Measurements from ENCODE around the gene TRIM63.
"Not testable (repeated sequence)": the region's sequence is repeated elsewhere in the genome, so short reads cannot be mapped to it uniquely, and the experiment has no call there.

TRIM63 gene

DNA sequence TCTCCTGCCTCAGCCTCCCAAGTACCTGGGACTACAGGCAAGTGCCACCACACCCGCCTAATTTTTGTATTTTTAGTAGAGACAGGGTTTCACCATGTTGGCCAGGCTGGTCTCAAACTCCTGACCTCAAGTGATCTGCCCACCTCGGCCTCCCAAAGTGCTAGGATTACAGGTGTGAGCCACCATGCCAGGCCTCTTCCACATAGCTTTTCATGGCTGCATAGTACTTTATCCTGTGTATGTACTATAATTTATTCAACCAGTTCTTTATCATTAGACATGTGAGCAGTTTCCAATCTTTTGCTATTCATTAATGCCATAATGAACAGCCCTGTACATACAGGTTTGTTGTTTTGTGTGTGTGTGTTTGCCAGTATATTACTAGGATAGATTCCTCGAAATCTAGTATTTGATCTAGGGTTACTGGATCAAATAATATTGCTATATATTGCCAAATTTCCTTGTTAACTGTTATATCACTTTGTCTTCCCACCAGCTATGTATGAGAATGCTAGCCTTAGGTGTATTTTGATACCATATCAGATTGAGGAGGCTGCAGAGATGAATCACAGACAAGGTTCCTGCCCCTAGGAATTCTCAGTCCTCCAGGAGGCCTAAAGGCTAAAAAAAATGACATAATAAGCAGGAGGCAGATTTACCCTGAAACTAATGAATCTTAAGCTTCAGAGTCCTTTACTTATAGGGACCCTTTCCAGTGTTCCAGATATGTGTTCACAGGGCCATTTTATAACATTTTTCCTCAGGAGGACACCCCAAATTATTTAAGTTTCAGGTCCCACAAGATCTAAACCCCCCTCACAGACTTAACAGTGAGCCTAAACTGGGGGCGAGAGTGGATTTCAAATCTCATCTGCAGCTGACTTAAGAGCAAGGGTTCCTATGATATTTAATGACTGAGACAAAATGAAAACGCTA is 42.1 kb upstream of the TRIM63 start:
- no peak overlapping the region for H3K4me3 ChIP-seq (ENCODE audit: low read depth, low read length)
- no peak for DNase-seq (ENCODE audit: low read depth)
- TF ChIP-seq POLR2A (IDR thresholded peaks at IDR 0.05; ENCODE audit: extremely low read depth, insufficient read length) (no peak), MYC (IDR thresholded peaks at IDR 0.05; ENCODE audit: low read depth, low read length) (no peak)
- TF ChIP-seq, protein P1, sequence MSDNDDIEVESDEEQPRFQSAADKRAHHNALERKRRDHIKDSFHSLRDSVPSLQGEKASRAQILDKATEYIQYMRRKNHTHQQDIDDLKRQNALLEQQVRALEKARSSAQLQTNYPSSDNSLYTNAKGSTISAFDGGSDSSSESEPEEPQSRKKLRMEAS (IDR thresholded peaks at IDR 0.05; ENCODE audit: low read depth, low read length), result no peak

DNA sequence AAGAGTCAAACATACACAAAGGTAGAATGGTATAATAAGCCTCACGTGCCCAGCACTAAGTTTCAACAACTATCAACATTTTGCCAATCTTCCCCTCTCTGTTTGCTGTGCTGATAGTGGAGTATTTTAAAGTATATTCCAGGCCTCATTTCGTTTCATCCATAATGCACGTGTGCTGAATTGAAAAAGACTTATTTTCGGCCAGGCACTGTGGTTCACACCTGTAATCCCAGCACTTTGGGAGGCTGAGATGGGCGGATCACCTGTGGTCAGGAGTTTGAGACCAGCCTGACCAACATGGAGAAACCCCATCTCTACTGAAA is 37.8 kb upstream of the TRIM63 start:
- not testable (repeated sequence) for DNase-seq (ENCODE audit: low read depth); H3K4me3 ChIP-seq (ENCODE audit: low read depth, low read length)

DNA sequence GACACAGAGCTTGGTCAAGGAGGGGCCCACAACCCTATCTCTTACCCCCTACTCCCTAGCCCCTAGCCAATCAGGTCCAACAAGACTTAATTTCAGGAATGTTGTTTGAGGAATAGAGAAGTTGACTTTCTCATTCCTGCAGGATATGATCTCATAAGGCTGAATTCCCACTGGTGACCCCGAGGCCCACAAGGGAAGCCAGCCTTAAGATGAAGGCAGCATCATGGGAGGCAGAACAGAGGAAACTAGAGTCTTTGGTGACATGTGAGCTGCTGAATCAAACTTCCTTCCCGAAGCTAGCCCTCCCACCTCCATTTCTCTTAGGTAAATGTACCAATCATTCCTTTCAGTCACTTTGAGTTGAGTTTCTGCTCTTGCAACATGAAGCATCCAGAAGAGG is 35.1 kb upstream of the TRIM63 start:
- no peak for DNase-seq (ENCODE audit: low read depth)
- no peak overlapping the region for H3K4me3 ChIP-seq (ENCODE audit: low read depth, low read length)
- TF ChIP-seq, protein P2, sequence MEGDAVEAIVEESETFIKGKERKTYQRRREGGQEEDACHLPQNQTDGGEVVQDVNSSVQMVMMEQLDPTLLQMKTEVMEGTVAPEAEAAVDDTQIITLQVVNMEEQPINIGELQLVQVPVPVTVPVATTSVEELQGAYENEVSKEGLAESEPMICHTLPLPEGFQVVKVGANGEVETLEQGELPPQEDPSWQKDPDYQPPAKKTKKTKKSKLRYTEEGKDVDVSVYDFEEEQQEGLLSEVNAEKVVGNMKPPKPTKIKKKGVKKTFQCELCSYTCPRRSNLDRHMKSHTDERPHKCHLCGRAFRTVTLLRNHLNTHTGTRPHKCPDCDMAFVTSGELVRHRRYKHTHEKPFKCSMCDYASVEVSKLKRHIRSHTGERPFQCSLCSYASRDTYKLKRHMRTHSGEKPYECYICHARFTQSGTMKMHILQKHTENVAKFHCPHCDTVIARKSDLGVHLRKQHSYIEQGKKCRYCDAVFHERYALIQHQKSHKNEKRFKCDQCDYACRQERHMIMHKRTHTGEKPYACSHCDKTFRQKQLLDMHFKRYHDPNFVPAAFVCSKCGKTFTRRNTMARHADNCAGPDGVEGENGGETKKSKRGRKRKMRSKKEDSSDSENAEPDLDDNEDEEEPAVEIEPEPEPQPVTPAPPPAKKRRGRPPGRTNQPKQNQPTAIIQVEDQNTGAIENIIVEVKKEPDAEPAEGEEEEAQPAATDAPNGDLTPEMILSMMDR (IDR thresholded peaks at IDR 0.05; ENCODE audit: low read depth, low read length), result no peak
- TF ChIP-seq, protein P1 (IDR thresholded peaks at IDR 0.05; ENCODE audit: low read depth, low read length), result no peak
- no peak for TF ChIP-seq MYC (IDR thresholded peaks at IDR 0.05; ENCODE audit: low read depth, low read length)
- no peak for TF ChIP-seq POLR2A (IDR thresholded peaks at IDR 0.05; ENCODE audit: extremely low read depth, insufficient read length)

DNA sequence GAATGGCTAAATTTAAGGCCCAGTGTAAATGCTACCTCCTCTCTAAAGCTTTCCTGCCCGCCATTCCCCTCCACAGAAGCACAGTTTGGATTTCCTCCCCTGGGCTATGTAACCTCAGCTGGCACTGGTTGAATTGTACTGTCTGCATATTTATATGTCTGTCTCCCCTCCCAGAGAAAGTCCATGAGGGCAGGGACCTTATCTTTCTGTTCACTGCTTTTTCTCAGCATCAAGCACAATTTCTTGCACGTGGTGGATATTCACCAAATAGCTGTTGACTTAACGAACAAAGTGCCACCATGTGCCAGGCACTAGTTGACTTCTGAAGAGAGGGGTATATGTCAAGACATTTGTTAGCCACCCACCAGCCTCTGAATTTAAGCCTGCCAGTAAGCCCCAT is 34.7 kb upstream of the TRIM63 start:
- H3K4me3 ChIP-seq (ENCODE audit: low read depth, low read length), result no peak overlapping the region
- TF ChIP-seq MYC (IDR thresholded peaks at IDR 0.05; ENCODE audit: low read depth, low read length) (no peak), POLR2A (IDR thresholded peaks at IDR 0.05; ENCODE audit: extremely low read depth, insufficient read length) (no peak)
- TF ChIP-seq, protein P2 (IDR thresholded peaks at IDR 0.05; ENCODE audit: low read depth, low read length), result no peak
- TF ChIP-seq, protein P1 (IDR thresholded peaks at IDR 0.05; ENCODE audit: low read depth, low read length), result no peak
- DNase-seq (ENCODE audit: low read depth), result no peak

DNA sequence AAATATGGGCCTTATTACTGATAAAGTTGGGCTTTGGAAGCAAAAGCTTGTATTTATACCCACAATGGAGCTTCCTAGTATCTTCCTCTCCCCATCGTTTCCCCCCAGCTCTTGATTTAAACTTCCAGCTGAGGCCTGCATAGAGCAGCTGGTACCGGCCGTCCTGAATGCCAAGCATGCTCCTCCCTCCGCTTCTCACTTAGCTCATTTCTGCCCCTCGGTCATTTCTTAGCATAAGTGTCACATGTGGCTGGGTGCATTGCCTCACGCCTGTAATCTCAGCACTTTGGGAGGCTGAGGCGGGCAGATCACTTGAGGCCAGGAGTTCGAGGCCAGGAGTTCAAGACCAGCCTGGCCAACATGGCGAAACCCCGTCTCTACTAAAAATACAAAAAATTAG is 32.8 kb upstream of the TRIM63 start:
- H3K4me3 ChIP-seq (ENCODE audit: low read depth, low read length); DNase-seq (ENCODE audit: low read depth): not testable (repeated sequence)

DNA sequence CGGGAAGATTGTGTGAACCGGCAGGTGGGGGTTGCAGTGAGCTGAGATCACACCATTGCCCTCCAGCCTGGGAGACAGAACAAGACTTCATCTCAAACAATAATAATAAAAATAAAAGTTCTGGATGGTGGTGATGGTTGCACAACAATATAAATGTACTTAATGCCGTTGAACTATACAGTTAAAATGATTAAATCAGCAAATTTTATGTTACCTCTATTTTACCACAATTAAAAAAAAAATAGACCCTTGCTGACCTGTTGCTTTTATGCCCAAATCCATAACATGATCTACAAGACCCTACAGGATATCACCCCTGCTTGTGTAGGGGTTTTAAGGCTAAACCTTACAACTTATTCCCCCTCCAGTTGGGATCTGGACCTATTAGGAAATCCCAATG is 32.4 kb upstream of the TRIM63 start:
- no peak for TF ChIP-seq MYC (IDR thresholded peaks at IDR 0.05; ENCODE audit: low read depth, low read length)
- TF ChIP-seq, protein P1 (IDR thresholded peaks at IDR 0.05; ENCODE audit: low read depth, low read length), result no peak
- no peak for TF ChIP-seq POLR2A (IDR thresholded peaks at IDR 0.05; ENCODE audit: extremely low read depth, insufficient read length)
- TF ChIP-seq, protein P2 (IDR thresholded peaks at IDR 0.05; ENCODE audit: low read depth, low read length), result no peak
- no peak for DNase-seq (ENCODE audit: low read depth)
- no peak overlapping the region for H3K4me3 ChIP-seq (ENCODE audit: low read depth, low read length)

DNA sequence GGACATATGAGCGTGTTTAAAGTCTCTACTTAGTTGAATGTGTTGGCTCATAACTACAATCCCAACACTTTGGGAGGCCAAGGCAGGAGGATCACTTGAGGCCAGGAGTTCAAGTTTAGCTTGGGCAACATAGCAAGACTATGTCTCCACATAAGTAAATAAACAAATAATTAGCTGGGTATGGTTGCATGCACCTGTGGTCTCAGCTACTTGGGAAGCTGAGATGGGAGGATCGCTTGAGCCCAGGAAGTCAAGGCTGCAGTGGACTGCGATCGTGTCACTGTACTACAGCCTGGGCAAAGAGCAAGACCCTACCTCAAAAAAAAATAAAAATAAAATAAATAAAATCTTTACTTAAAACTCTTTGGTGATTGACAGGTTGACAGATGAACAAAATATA is 31.2 kb upstream of the TRIM63 start:
- no peak for DNase-seq (ENCODE audit: low read depth)
- H3K4me3 ChIP-seq (ENCODE audit: low read depth, low read length), result no peak overlapping the region
- TF ChIP-seq, protein P1 (IDR thresholded peaks at IDR 0.05; ENCODE audit: low read depth, low read length), result no peak
- TF ChIP-seq POLR2A (IDR thresholded peaks at IDR 0.05; ENCODE audit: extremely low read depth, insufficient read length), result no peak
- no peak for TF ChIP-seq MYC (IDR thresholded peaks at IDR 0.05; ENCODE audit: low read depth, low read length)
- TF ChIP-seq, protein P2 (IDR thresholded peaks at IDR 0.05; ENCODE audit: low read depth, low read length), result no peak
